A549 (cell line): ENCODE results near the gene ZMYM5.

ENCODE experiments used
- EP300 ChIP-seq, 2 experiments: fragments of >200 bp; sonication (Bioruptor Twin); formaldehyde crosslinking; IDR thresholded peaks; 2 replicates in 1 of 2; 3 replicates in 1 of 2; pipeline ENCODE4 v1.6.1; 2016 to 2017
- HDAC2 ChIP-seq: fragments of 200-600 bp; sonication (generic); IDR thresholded peaks from 2 replicates; pipeline ENCODE4 v1.6.1; 2016
- TF ChIP-seq, protein P1 (sequence below): fragments of 200-600 bp; sonication (generic); IDR thresholded peaks from 2 replicates; pipeline ENCODE4 v1.6.1; 2016; ENCODE audit warnings: antibody characterized with exemption, mild to moderate bottlenecking, moderate library complexity
- TF ChIP-seq, protein P2 (sequence below): fragments of >200 bp; sonication (Bioruptor Twin); formaldehyde crosslinking; IDR thresholded peaks from 3 replicates; pipeline ENCODE4 v1.5.1; 2016

DNA sequence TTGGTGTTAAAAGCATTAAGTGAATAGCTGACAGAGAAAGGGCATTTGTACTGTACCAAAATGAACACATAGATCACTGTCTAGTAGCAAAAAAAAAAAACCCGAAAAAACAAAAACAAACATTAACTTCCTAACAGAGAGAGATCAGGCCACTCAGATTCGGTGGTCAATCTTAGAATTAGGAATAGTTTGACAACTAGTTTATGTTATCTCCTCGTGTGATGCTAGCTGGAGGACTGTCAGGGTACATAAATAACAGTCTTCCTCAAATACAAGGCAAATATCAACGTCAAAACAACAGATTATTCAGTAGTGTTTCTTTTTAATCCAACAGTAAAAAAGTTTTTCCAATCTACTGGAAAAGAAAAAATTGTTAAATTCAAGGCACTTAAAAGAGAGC lies 1.7 kb downstream of the ZMYM5 start:
- TF ChIP-seq, protein P1, sequence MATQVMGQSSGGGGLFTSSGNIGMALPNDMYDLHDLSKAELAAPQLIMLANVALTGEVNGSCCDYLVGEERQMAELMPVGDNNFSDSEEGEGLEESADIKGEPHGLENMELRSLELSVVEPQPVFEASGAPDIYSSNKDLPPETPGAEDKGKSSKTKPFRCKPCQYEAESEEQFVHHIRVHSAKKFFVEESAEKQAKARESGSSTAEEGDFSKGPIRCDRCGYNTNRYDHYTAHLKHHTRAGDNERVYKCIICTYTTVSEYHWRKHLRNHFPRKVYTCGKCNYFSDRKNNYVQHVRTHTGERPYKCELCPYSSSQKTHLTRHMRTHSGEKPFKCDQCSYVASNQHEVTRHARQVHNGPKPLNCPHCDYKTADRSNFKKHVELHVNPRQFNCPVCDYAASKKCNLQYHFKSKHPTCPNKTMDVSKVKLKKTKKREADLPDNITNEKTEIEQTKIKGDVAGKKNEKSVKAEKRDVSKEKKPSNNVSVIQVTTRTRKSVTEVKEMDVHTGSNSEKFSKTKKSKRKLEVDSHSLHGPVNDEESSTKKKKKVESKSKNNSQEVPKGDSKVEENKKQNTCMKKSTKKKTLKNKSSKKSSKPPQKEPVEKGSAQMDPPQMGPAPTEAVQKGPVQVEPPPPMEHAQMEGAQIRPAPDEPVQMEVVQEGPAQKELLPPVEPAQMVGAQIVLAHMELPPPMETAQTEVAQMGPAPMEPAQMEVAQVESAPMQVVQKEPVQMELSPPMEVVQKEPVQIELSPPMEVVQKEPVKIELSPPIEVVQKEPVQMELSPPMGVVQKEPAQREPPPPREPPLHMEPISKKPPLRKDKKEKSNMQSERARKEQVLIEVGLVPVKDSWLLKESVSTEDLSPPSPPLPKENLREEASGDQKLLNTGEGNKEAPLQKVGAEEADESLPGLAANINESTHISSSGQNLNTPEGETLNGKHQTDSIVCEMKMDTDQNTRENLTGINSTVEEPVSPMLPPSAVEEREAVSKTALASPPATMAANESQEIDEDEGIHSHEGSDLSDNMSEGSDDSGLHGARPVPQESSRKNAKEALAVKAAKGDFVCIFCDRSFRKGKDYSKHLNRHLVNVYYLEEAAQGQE: no peak
- TF ChIP-seq EP300 (IDR thresholded peaks at IDR 0.05): no peak
- no peak for TF ChIP-seq HDAC2
- TF ChIP-seq, protein P2, sequence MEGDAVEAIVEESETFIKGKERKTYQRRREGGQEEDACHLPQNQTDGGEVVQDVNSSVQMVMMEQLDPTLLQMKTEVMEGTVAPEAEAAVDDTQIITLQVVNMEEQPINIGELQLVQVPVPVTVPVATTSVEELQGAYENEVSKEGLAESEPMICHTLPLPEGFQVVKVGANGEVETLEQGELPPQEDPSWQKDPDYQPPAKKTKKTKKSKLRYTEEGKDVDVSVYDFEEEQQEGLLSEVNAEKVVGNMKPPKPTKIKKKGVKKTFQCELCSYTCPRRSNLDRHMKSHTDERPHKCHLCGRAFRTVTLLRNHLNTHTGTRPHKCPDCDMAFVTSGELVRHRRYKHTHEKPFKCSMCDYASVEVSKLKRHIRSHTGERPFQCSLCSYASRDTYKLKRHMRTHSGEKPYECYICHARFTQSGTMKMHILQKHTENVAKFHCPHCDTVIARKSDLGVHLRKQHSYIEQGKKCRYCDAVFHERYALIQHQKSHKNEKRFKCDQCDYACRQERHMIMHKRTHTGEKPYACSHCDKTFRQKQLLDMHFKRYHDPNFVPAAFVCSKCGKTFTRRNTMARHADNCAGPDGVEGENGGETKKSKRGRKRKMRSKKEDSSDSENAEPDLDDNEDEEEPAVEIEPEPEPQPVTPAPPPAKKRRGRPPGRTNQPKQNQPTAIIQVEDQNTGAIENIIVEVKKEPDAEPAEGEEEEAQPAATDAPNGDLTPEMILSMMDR: no peak
